GM18858 (cell line): ENCODE measurements around the gene CAPS.
A peak's percentile ranks its signal among the peaks of the same experiment; 100 is the strongest.

Experiments
- ATAC-seq: cut with Tn5 transposase; IDR thresholded peaks from one replicate; pipeline ENCODE4 v1.9.1; 2021; ENCODE audit not compliant: unreplicated experiment

Gene CAPS

DNA sequence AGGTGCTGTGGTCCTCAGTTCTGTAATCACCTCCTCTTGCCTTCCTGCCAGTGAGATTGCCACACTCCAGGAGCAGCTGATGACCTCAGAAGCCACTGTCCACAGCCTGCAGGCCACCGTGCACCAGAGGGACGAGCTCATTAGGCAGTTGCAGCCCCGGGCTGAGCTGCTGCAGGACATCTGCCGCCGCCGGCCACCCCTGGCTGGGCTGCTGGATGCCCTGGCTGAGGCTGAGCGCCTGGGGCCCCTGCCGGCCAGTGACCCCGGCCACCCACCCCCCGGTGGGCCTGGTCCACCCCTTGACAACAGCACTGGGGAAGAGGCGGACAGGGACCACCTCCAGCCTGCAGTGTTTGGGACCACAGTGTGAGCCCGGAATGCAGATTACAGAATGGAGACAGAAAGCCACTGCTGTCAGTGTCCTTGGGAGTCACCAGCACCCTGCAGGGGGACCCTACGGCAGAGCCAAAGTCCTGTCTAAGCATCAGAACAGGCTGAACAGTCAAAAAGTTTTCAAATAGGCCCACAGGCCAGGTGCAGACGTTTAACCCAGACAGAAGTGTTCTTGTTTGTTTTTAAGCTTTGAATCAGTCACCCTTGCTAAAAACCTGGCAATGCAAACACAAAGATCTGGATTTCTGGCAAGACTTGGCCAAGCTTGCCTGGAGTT, 5.1 kb upstream of the CAPS start:
- ATAC-seq: no peak

DNA sequence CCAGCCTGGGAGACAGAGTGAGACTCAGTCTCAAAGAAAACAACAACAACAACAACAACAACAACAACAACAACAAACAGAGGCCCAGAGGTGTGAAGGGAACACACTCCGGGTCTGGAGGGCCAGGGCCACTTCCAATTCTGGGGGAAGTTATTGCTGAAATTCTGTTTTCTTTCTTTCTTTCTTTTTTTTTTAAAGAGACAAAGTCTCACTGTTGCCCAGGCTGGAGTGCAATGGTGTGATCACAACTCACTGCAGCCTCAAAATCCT, 3.5 kb upstream of the CAPS start:
- ATAC-seq: no peak

DNA sequence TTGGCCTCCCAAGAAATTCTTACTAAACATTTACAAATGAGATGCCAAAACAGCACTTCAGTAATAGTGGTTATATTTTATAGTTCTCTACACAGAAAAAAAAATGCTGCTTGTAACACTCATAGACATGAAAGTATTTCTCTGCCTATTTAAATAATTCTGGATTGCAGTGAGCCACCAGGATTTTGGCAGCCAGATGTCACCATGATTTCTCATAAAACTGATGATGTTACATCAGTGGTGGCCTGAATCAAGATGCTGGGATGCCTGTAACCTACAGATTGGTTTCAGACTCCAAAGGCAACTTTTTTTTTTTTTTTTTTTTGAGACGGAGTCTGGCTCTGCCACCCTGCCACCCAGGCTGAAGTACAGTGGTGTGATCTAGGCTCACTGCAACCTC, 2.7 kb upstream of the CAPS start:
- no peak for ATAC-seq

DNA sequence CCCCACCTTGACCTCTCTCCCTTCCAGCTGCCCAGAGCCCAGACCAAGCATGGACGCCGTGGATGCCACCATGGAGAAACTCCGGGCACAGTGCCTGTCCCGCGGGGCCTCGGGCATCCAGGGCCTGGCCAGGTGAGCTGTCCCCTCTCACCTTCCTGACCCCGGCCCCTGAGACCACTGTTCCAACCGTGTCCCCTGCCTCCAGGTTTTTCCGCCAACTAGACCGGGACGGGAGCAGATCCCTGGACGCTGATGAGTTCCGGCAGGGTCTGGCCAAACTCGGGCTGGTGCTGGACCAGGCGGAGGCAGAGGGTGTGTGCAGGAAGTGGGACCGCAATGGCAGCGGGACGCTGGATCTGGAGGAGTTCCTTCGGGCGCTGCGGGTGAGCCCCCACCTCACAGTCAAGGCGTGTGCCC, 312 bp downstream of the CAPS start:
- no peak for ATAC-seq

DNA sequence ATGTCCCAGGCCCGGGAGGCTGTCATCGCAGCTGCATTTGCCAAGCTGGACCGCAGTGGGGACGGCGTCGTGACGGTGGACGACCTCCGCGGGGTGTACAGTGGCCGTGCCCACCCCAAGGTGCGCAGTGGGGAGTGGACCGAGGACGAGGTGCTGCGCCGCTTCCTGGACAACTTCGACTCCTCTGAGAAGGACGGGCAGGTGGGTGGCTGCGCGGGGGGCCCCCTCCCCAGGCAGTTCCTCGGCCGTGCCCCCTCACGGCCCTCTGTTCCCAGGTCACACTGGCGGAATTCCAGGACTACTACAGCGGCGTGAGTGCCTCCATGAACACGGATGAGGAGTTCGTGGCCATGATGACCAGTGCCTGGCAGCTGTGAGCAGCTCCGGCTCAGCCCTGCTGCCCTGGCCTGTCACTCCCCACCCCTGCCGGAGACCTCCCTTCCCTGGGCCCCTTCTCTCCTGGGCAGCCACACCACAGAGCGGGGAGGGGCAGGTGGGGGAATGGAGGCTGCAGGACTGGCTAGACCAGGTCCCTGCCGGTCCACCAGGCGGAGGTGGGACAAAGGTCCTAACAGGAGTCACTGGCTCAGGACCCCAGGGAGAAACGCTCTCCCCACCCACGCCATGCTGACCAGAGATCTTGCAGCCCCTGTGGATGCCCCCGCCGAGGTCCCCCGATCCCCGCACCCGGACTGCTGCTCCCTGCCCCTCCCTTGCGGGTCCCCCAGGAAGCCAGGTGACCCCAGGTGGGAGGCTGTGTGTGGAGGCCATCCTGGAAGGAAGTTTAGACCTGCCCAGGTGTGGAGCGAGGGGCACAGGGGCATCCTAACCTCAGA, 1.1 kb downstream of the CAPS start:
- ATAC-seq: no peak

DNA sequence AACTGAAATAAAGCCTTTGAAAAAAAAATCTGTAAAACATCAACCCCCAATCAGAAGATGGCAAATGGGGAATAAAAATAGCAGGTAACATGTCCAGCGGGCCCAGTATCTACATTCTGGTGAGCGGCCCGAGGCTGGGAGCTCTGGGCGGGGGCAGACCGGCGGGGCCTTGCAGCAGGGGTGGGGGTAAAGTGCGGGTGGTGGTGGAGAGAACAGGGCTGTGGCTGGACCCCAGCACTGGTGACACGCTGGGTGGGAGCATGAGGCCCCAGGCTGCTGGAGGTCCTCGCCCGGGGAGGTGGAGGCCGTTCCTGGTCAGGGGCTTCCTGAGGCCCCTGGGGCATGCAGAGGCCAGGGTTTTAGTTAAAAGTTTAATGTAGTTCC, 1.7 kb downstream of the CAPS start:
- ATAC-seq: no peak

DNA sequence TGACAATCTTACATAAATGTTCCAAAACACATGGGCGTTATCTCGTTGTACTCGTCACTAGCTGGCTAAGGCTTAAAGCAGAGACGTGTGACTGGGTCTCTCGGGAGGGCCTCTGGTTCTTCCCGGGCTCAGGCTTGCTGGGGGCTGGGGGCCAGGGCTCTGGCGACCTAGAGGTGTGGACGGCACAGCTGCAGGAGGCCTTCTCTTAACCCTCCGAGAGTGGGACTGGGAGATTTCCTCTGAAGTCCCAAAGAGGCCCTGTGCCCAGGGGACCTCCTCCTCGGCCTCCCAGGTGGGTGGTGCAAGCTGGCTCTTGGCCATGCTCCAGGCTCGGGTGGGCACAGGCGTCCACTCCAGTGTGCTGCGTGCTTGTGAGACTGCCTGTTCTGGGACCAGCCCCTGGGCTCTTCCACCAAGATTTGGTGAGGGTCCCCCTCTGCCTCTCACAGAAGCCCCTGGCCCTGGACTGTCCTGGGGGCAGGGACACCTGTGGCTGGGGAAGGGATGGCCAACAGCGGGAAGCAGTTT, 2.2 kb downstream of the CAPS start:
- no peak for ATAC-seq

DNA sequence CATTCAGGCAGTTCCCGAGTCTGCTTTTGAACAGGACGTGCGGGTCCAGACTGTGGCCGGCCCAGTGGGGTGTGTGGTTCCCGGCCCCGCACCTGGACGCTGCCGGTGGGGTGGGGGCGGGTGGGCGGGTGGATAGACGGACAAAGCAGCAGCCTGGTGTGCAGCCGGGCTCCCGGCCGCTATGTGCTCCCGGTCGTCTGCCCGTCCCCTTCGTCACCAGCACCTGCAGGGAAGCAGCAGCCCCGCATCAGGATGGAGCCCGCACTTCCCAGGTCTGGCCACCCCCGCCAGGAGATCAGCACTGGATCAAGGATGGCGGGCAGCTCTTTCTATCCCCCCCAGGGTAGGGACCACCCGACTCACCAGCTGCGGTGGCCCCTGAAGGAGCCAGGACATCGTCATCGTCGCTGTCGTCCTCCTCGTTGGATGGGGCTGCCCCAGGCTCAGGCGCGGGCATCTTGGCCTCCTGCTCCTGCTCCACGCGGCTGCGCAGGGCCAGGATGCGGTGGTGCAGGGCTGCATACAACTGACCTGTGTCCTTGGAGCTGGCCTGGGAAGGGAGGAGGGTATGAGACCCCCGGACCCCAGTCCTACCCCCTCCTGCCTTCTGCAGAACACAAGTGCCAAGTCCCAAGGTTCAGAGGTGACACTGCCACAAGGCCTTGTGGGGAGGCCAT, 3.5 kb downstream of the CAPS start:
- no peak for ATAC-seq

DNA sequence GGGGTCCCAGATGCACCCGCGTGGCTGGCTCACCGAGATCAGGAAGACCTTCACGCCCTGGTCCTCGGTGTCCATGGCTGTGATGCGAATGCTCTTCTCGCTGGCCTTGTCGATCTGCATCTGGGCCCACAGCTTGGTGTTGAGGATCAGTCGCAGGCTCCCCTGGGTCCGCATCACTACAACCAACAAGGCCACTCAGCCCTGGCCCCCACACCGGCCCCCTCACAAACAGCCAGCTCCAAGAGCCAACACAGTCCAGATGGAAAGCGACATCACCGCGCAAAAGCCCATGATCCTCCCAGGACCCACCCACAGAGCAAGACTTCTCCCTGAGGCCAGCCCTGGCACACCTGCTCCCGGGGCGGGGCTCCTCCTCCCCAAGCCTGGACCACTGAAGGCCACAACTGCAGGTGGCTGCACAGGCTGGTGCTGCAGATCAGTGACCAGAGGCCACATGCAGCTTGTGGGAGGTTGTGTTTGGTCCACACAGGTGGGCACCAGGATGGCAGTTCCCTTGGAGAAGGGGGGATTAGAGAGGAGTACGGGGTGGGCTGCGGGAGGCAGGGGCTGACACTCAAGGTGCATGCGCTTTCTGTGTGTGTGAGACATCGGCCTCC, 4.5 kb downstream of the CAPS start:
- no peak for ATAC-seq

DNA sequence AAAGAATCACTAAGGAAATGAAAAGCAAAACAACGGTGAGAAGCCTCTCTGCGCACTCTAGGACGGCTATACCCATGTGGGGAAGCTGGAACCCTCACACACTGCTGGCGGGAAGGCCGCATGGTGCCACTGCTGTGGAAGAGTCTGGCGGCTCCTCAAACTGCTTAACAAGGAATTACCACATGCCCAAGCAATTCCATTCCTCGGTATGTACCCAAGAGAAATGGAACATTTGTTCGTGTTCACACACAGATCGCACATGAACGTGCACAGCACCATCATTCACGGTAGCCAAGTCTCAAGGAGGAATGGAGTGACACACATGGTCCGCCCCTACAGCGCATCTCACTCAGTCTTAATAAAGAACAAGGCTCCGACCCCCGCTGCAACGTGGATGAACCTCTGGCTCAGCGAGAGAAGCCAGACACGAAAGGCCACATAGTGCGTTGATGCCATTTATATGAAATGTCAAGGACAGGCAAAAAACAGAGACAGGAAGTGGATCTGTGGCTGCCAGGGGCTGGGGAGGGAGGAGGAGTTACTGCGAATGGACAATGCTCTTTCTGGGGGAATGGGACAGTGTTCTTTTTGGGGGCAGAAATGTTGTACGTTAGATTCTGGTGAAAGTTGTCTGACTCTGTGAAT, 7.6 kb downstream of the CAPS start:
- no peak for ATAC-seq

DNA sequence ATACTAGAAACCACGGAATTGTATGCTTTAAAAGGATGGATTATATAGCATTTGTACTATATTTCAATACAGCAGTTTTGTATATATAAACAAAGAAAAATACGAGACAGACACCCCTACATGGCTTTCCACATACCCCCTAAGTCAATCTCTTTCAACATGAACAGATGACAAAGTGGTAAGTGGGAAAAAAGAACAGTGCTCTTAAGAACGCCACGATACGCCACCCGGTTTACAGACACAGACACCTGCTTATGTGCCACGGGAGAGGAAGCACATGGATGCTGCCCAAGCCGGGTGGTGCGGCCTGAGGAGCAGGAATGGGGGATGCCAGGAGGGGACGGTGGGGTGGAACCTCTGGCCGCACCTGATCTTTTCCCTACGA, 8.1 kb downstream of the CAPS start:
- no peak for ATAC-seq

DNA sequence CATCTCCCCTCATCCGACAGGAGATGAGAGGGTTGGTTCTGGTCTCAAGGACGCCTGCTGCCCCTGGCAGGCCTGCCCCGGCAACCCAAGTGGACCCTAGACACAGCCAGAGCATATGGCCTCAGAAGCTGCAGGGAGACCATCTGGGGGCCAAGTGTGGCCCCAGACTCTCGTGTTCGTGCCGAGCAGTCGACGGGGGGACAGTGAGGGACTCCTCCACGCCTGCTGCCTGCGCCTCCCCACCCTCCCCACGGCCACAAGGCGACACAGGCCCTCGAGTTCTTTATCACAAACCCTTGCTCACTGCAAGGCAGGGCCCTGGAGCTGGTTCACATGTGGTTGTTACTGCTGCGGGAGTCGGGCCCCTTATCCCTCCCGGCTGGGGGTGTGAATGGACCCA, 9.3 kb downstream of the CAPS start:
- ATAC-seq: no peak

DNA sequence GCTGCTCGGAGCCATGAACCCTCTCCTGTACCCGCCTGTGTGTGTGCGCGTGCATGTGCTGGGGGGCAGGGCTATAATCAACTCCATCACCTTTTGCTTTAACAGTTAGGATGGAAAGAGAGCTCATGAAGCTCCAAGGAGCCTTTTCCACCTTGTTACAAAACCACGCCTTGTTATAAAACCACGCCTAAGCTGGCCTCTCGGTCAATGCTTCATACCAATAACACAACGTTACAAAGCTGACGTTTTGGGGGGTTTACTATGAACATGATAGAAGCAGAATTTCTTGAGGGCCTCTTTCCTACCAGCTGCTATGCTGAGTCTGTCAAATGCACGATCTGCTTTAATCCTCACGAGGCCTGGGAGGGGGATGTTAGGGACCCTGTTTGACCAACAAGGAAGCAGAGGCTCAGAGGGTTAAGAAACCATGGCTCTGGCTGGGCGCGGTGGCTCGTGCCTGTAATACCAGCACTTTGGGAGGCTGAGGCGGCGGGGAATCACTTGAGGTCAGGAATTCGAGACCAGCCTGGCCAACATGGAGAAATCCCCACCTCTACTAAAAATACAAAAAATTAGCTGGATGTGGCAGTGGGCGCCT, 11.9 kb downstream of the CAPS start:
- no peak for ATAC-seq

DNA sequence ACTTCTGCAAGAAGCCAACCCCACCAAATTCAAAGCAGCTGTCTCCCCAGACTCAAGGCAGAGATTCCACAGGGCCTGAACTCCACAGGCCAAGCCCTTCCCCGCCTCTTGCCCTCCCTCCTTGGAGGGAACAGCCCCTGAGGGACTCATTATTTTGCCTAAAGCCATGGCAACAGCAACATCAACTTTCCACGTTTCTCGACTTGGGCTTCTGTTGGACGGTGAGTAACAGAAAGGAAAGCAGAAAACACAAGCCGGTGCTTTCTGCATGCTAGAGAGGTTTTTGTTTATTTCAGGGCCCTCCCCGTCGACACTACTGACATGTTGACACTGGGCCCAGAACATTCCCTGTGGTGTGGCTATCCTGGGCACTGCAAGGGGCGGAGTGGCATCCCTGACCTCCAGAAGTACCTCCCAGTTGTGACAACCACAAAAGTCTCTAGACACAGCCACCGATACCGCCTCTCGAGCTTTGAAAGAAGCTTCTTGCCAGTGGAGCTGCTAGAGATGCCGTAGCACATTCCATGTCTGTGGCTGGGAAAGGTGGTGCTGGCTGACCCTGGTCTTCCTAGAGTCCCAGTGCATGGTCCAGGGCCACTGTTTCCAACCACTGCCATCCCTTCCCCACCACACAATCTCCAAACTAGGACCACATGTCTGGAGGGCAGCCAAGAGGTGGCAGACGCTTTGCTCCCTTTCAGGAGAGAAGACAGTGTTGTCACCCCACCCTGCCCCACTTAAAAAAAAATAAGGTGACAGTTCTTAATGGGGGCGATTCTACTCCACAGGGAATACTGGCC, 12.8 kb downstream of the CAPS start:
- no peak for ATAC-seq

DNA sequence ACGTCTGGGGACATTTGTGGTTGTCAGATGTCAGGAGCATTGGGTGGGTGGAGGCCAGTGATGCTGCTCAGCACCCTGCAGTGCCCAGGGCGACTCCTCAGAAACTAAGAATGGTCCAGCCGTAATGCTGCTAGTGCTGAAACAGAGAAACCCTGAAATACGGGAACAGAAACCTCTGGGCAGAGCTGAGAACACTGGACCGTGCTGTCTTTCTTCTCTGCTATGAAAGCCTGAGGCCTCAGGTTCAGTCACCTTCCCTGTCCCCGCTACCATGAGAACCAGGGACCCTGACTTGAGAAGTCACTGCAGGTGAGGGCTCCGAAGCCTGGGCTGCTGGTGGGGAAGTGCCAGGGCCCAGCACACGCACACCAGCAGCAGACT, 13.4 kb downstream of the CAPS start:
- ATAC-seq: peak; percentile 40

DNA sequence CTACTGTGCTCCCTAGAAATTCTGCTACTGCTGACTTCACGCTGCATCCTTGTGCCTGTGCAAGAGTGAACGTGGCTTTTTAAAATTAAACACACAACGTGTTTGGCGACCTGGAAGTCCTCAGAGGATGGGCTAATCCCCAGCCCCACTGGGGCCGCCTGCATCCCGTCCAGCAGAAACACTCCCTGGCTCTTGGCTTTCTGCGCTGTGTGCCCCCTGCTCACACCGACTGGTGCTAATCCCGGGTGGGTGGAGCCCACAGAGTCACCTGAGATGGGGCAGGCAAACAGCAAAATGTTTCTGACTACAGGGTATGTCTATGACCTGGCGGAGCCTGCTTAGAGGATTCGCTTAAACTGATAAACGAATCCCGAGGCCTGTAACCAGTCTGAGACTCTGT, 15.1 kb downstream of the CAPS start:
- ATAC-seq: no peak

DNA sequence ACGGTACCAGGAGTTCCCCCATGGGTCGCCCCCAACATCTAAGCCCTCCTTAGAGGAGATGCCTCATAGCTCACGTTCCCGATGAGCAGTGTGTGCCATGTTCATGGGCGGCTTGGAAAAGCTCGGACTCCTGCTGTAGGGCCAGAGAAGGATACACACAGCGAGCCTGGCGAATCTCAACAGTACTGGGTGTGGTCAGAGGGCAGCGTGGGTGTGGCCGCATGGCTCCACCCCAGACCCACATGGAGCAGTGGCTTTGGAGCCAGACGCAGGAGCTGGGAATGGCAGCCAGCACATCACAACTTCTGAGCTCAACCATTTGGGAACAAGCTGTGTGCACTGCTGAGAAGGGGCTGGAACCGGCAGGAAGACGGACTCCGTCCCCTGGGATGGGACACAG, 15.6 kb downstream of the CAPS start:
- no peak for ATAC-seq

DNA sequence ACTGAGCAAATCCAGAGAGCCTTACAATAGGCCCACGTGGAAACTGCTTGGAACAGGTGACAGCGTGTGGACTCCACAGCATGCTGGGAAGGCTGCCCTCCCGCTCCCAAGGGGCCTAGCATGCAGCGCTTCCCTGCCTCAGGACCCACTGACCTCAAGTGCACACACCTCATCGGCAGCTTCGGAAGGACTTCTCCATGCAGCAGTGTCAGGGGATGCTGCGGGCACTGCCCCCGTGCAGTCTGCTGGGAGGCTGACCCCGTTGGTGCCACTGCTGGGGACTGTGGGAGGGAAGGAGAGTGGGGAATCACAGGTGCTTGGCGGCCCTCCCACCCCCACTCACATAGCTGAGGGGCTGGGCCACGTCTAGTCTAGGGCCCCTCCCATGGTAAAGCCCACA, 17.2 kb downstream of the CAPS start:
- no peak for ATAC-seq

DNA sequence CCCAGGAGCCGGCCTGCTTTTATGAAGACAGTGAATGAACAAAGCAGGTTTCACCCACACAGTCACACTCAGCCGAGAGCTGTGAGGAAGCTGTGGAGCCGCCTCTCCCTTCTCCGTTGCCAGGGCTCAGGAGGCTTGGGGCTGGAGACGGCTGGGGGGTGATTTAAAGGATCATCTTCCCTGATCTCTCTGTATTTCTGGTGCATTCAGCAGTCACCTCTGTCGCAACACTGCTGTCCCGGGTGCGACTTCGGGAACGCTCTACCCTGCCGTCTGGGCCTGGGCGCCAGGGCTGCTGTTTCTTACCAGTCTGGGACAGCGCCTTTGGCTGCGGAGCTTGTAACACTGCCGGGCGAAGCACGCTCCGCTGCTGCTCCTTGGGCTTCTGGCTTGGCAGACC, 18.1 kb downstream of the CAPS start:
- no peak for ATAC-seq

DNA sequence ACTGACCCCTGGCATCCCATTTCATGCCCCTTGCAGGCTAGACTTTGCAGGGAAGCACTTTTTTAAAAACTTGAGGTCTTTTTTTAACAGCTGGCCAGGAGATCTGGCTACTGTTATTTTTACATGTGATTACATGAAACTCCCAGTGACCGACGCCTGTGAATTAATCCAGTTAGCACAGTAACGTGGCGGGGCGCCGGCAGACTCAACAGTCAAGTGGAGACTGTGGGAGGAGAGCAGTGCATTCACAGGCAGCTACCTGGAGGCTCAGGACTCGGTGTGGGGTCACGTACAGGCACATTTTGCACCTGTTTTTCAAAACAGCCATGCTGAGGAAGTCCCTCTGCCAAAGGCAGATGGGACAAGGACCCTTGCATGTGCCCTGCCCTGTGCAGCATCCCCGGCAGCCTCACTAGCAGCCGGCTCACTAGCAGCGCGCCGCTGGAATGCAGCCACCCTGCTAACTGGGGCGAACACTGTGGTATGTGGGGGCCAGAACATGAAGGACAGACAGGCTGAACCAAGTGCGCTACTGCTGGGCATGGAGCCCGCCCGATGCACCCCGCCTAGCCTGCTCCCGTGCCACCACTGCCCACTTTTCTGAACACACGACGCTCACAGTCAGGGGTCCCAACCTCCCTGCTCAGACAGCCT, 18.7 kb downstream of the CAPS start:
- ATAC-seq: no peak
